HCEC 1CT (cell line): ENCODE measurements around the gene SERPINA4.

Source experiments
- DNase-seq: peaks from one replicate; pipeline ENCODE4 v3.0.0-alpha.2; 2017

Gene SERPINA4

DNA sequence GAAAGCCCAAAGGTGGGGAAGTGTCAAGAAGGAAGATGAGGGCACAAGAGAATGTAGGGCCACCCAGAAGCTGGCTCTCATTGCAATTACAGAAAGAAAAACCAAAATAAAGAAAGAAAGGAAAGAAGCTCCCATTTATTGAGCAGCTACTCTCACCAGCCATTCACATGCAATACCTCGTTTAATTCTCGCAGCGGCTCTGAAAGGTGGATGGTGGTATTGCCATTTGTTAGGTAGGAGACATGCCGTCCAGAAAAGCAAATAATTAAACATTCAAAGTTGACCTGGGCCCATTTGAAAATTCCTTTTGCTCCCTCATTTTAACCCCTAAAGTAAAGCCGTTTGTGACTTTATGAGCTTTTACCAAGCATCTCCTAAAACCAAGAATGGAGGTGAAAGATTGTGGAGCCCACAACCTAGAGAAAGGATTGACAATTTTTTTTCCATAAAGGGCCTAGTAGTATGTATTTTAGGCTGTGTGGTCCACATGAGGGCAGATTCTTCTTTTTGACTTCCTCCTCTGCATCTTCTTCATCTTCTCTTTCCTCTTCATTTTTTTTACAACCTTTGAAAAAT is 56.2 kb downstream of the SERPINA4 start:
- DNase-seq, result no peak

GRCh38 chr14:94617988-94618822 is 57.0 kb downstream of the SERPINA4 start:
- no peak for DNase-seq

- no peak for DNase-seq
These were observed 58.1 kb downstream of the SERPINA4 start for GRCh38 chr14:94619297-94619696.
